GM18498 (cell line): ENCODE measurements around the gene CDKN1C.
"Not testable (repeated sequence)": the region's sequence is repeated elsewhere in the genome, so short reads cannot be mapped to it uniquely, and the experiment has no call there.

Source experiments
- ATAC-seq: cut with Tn5 transposase; IDR thresholded peaks from one replicate; pipeline ENCODE4 v1.9.1; 2021; ENCODE audit warnings: mild to moderate bottlenecking, moderate library complexity; ENCODE audit not compliant: unreplicated experiment

CDKN1C gene

DNA sequence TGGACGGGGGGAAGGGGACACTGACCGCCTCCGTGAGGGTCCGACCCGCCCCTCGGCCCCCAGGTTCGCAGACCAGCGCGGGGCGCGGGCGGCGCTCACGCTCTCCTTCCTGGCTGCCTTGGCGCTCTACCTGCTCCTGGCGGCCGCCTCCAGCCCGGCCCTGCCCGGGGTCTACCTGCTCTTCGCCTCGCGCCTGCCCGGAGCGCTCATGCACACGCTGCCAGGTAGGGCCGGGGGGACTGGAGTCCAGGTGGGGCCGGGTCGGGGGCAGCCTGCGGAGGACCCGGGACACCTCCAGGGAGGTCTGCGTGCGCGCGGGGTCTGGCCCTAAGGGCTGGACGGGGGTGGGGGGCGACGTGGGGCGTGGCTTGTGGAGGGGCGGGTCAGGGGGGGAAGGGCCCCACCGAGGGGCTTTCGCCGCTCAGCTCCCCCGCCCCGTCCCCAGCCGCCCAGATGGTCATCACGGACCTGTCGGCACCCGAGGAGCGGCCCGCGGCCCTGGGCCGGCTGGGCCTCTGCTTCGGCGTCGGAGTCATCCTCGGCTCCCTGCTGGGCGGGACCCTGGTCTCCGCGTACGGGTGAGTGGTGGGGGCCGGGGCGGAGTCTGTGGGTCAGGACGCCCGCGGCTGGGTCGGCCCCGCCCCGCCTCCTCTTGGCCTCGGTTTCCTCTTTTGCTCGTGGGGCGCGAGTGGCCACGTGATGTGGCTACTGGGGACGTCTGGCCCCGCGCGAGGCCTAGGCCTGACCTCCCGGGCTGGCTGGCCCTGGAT, 23.7 kb upstream of the CDKN1C start:
- ATAC-seq = no peak

DNA sequence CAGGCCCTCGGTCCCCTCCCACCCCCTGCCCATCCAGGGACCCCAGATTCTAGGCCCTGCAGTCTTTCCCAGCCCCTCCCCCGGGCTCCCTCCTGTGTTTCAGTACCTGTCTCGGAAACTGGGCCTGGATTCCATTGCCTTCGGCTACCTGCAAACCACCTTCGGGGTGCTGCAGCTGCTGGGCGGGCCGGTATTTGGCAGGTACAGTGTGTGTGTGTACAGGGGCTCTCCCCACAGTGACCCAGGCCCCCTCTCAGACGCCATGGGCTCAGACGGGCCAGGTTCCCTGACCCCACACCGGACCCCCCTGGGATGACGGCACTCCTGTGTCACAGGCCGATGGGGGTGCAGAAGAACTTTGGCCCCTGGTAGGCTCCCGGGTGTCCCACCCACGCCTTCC, 22.6 kb upstream of the CDKN1C start:
- ATAC-seq = no peak

DNA sequence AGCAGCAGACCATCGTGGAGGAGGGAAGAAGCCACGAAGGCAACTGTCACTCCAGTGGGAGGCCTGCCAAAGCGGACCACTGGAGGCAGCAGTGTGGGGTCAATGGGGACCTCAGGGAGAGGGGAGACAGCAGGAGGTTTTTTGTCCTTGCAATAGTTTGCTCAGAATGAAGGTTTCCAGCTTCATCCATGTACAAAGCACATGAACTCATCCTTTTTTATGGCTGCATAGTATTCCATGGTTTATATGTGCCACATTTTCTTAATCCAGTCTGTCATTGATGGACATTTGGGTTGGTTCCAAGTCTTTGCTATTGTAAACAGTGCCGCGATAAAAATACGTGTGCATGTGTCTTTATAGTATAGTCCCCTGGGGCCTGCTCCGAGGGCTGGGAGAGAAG, 19.7 kb upstream of the CDKN1C start:
- not testable (repeated sequence) for ATAC-seq

DNA sequence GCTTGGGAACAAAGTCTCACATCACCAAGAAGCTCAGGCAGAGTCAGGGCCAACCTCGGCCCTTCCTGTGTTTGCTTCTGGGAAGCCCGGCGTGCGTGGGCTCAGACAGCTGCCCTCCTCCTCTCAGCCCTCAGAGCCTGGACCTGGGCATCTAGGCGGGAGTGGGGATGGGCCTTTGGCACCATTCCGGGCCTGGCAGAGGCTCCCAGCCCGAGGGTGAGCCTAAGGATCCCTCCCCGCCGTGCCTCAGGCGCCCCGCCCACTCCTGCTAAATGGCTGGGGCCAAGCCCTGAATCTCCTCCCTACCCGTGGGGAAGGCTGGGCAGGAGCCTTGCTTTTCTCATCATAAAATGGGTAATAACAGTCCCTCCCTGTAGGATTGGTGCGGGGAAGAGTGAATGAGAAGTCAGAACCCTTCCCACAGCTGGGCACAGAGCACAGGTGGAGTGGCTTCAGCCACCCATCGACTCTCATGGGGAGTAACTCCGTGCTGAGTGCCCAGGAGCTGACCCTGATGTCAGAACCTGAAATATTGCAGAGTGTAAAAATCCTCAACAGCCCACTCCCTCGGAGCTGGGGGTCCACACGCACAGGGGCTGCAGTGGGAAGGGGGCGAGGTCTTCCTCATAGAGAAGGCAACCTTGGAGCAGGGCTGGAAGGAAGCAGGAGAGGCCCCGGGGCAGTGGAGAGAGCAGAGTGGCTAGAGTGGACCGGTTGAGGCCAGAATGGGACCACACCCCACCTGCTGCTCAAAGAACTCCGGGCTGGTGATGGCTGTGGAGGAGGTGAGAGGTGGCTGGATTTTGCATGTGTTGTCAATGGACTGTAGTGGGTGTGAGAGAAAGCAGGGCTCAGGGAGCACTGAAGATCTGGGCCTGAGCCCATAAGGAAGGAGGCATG, 18.8 kb upstream of the CDKN1C start:
- no peak for ATAC-seq

DNA sequence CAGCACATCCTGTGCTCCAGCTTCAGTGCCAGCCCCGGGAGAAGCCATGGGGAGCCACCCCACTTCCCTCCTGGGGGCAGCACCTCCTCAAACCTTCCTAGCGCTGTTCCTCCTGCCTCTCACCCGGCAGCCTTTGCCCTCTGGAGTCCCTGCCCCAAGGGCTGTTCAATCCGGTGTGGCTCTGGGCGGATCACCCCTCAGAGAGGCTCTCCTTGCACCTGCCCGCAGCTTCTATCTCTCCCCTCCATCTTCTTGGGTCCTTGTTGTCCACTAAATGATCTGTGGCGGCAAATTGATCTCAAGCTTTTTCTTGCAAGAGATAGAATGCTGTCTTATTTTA, 18.1 kb upstream of the CDKN1C start:
- ATAC-seq = no peak

DNA sequence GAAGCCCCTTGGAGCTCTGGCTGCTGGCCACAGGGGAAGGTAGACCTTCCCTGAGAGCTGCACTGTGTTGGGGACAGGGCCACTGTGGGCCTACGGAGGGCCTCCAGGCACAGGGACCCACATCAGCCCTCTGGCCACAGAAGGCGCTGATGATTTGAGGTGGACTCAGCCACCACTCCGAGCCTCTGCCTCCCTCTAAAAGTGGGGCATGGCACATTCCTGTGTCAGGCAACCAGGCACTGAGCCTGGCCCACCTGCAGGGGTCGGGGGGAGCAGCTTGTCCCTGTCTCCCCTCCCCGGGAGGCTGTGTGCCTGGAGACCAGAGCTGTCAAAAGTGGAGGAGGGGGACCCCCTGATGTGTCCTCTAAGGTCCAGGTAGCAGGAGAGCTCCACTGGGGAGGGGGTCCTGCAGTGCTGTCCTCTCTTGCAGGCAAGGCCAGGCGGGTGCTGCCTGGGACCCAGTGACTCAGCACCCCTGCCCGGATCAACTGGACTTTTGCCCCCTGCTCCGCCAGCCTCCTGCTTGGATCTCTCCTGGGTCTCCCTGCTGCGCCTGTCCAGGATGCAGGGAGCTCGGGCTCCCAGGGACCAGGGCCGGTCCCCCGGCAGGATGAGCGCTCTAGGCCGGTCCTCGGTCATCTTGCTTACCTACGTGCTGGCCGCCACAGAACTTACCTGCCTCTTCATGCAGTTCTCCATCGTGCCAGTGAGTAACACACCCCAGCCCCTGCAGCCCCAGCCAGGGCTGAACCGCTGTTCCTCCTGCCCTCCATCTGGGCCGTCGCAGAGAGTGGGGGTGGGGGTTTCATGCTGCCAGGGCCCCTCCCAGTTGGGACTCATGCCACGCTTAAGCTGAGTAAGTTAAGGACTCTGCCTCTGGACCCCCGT, 17.5 kb upstream of the CDKN1C start:
- no peak for ATAC-seq

DNA sequence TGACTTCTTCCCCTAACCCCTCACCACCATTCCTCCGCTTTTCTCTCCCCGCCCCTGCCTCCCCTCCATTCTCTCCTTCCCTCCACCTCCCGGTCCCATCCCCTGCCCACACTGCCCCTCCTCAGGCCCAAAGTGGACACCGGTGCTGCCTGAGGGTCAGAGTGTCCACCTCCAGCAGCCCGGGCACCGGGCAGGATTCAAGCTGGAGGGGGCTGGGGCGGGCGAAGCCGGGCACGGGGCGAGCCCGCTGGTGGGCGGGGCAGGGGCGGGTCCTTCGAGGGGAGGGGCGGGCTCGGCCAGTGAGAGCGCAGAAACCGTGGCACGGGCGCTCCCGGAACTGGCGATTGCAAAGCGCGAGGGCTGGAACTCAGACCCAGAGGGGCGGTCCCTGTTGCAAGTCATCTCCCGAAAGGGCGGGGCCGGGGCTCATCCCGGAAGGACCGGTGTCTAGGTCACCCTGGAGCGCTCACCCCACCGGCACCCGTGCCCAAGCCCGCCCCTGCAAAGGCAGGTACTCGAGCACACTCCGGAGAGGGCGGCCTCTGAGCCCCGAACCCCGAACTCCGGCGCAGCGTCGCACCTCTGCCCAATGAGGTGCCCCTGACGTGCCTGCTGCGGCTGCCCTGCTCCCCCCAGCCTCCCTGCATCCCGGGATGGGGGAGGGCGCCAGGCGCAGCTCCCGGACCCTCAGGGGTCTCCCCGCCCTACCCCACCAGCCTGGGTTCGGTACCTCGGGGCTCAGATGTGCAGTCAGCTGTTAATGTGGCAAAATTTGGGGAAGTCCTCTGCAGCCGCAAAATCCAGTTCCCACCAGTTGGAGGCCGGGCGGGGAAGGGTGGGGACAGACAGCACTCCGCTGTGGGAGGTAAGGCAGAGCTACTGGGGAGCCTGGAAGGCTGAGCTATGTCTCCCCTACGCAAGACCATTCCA, 16.5 kb upstream of the CDKN1C start:
- ATAC-seq = peak; percentile 98

DNA sequence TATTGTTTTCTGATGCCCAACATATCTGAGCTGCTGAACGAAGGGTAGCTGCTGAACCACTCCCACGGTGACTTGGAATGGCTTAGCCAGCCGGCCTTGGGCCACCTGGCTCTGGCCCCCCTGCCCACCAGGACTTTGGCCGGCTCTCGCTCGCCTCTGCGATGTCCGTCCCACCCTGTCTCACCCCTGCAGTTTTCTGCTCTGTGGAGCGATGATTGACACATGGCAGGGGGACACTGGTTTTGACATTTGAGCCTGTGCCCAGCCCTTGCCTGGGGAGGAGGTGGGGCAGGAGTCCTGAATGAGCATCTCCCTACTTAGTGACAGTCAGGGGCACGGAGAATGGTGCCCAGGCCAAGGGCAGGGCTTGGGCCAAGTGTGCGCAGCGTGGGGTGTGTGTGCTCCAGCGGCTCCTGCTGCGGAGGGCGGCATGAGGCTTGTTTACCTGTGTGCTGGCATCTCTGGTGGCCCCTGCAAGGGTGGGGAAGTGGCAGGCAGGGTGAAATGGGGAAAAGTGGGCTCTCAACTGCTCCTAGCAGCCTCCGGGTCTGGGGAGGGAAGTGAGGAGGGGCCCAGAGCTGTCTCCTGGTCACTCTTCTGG, 15.7 kb upstream of the CDKN1C start:
- no peak for ATAC-seq

DNA sequence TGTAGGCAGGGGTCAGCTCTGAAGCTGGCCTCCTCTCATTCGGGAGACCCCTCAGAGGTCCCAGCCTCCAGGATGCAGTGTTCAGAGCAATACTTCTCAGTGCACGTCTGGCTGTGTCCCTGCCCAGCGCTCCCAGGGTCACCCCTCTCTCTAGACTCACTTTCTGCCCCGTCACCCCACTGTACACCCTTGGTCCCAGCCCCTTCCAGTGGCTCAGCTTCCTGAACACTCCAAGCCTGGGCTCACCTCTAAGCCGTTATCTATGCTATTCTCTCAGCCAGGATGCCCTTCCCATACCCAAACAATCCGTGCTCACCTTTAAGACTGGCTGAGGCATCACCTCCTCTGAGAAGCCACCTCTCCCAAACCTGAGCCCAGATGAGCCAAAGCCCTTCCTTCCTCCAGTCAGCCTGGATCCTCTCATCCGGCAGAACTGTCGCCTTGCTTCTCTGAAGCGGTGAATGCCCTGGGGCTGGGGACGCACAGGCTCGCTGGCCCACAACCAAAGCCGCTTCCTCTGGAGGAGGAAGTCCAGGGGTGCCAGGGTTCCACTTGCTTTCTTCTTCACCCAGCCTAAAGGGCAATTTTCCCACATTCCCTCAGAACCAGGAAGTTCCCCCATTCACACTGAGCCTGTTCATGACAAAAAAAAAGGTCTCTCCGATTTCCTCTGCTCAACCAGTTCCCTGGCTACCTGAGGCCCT, 13.7 kb upstream of the CDKN1C start:
- no peak for ATAC-seq

DNA sequence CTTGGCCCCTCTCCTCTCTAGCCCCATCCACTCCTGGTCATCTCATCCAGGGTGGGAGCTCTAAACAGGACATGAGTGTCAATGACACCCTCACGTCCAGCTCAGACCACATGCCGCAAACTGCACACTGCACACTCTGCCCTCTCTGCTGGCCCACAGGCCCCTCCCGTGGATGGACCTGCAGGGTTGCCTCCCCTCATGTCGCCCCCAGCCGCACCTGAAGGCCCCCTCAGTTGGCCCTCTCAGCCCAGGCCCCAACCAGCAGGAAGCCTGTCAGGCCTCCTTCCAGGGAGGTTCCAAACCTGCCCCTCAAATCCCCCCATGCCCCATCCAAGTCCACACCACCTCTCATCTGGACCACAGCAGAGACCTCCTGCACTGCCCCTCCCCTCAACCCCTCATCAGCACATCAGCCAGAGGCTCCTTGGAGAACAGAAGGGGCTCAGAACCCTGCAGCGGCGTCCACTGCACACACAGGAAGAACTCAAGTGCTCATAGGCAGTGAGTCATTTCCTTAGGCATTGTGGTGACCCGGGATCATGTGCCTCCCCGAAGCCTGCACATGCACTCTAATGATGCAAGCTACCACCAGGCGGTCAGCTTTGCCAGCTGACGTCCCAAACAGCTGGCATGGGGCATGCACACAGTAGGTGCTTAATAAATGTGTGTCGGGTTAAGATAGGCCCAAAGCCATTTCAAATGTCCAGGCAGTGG, 12.9 kb upstream of the CDKN1C start:
- no peak for ATAC-seq

DNA sequence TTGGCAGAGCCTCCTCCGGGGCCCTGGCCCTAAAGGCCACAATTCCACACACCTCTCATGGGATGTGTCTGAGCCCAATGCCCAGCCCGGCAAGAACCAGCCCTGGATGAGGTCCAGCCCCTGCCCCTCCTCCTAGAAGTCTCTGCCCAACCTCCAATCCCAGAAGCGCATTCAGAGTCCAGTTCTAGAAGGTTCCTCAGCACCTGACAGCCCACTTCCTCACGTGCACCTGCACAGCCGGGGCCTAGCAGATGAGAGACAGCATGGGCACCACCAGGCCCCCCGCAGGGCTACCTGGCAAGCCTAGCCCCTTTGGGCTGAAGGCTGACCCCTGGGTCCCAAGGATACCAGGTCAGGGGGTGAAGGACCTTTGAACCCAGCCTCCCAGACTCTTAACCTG, 11.5 kb upstream of the CDKN1C start:
- no peak for ATAC-seq

DNA sequence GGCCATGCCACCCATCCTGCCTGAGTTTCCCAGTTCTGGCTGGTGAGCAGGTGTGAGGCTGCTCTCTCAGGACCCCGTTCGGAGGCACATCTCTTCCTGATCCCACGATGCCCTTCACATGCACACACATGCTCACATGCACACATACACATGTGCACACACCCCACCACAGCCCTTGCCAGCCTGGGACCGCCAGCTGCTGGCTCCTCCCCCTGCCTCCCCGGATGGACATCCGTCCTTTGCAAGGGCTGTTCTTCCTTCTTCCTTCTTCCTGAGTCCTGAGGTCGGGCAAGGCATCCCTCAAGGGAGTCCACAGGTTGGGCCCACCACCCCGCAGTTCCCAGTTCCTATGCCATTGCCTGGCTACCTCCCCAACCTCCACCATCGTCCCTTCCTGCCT, 10.5 kb upstream of the CDKN1C start:
- no peak for ATAC-seq

DNA sequence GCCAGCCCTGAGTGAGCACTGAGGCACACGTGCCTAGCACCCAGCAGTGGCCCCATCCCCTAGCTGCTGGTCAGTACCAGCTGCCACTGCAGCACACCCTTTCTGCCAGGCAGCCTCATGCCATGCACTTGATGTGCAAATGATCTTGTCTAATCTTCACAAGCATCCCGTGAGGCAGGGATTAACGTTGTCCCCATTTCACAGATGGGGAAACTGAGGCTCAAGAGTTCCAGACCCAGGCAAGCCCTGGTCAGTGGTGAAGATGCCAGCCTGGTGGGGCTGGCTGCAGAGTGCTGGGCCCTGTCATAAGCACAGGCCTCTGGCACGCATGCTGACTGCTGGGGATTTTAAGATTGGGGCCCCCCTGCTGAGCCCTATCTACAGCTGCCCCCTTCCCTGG, 8.4 kb upstream of the CDKN1C start:
- ATAC-seq = no peak

DNA sequence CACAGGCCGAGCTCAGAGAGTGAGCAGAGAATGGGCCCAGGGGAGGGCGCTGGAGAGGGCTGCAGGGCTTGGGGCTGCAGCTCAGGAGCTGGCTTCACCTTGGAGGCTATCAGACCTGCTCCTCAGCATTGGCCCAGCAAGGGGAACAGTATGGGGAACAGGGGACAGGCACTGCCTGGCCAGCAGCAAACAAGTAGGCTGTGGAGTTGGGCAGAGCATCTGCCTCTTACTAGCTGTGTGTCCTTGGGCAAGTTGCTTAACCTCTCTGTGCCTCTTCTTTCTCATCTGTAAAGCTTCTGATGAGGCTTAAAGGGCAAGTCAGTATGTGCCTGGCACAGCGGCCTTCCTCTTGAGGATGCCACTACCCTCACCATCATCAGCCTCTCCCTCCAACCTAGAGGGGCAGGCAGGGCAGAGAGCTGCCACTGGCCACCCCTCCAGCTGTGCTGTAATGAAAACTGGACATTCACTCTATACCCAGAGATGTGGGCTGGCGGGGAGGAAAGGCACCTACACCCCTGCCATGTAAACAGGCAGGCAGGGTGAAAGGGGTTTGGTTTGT, 7.5 kb upstream of the CDKN1C start:
- ATAC-seq = no peak

DNA sequence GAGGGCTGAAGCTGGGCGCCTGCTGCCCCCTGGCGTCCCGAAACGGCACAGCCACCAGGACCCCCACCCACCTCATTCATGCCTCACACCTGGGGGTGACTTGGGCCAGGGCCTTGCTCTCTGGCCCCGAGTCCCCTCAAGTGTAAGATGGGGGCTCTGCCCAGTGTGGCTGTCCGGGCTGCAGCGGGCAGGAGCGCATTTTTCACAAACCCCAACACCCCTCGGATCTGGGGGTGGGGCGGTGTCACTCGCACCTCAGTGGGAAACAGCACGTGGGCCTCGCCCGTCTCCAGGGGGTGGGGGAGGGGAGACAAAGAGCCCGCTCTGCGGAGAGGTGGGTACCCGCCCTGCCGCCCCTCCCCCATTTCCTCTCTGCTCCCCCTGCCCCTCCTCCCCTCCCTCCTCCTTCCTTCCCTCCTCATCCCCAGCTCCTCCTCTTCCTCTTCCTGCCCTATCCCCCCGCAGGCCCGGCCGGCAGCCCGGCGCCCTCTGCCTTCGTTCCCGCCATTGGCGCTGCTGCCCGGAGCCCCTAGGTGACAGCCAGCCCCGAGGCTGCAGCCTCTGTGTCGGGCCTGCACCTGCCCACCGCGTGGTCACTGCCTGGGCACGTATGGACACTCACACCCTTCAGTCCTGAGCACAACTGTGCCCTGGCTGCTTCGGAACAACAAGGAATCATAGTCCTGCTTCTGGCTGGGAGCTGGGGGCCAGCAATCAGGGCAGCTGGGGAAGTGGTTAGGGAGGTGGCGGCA, 6.8 kb upstream of the CDKN1C start:
- no peak for ATAC-seq

DNA sequence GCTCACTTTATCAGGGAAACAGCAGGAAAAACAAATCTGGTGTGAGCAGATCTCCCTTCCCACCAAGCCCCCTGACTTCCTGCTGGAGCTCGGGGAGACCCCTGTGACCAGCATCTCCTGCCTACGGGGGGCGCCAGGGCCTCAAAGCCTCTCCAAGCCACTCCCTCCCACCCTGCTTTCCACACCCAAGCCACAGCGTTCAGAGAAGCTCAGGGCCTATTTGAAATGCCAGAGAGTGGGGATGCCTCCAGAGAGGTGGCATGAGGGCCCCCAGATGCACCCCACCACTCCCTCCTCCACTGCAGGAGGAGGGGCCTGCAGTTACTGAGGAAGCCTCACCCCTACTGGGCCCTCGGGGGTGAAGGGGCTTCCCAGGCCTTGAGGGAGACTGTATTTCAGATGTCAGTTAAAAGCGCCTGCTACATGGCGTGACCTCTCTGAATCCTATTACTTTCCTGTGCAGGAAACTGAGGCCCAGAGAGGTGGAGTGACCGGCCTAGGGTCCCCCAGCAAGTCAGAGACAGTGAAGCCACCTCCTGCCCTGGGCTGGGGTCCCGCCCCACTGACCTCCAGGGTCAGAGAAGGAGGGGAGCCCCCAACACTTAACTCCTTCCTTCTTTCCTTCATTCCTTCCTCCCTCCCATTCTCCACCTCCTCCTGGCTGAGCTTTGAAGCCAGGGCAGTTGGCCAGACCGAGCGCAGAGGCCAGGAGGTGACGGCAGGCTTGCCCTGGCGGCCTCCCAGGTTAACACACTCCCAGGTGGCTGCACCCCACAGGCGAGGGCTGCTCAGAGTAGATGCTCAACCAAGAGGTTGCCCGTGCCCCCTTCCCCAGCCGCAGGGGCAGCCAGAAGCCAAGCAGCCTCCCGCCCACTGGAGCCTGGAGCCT, 6.0 kb upstream of the CDKN1C start:
- no peak for ATAC-seq
